Esophagus muscularis mucosa (tissue), 3 donors: Measurements from ENCODE around the gene STK17A.

ENCODE experiments used
- POLR2A ChIP-seq: fragments of 450-650 bp; IDR thresholded peaks from one replicate; pipeline ENCODE4 v1.6.1; 2017; ENCODE audit warnings: antibody characterized with exemption, moderate library complexity, mild to moderate bottlenecking, low read depth
- TF ChIP-seq, protein P1 (sequence below), 3 experiments: fragments of 200-600 bp in 2 of 3; fragments of 450-650 bp in 1 of 3; sonication (generic) in 2 of 3; IDR thresholded peaks; one replicate each; pipeline ENCODE4 v1.5.1; 2017 to 2019; ENCODE audit warnings: antibody characterized with exemption in 3 of 3, mild to moderate bottlenecking in 2 of 3, moderate library complexity in 1 of 3

DNA sequence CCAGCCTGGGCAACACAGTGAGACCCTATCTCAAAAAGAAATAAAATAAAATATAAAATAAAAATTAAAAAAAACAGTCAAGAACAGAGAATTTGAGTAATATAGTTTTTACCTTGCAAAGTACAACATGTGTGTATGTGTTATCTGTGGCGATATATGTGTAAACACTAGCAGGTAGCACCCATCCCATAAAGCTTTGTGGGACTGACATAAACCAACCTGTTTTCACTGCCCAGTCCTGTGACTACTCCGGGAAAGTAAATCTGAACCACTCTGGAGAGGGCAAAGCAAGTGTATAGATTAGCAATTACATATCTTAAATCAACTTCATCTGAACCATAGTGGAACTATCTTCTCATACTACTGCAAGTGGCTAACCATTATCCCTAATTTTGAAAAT lies 74.1 kb downstream of the STK17A start:
- TF ChIP-seq, protein P1, sequence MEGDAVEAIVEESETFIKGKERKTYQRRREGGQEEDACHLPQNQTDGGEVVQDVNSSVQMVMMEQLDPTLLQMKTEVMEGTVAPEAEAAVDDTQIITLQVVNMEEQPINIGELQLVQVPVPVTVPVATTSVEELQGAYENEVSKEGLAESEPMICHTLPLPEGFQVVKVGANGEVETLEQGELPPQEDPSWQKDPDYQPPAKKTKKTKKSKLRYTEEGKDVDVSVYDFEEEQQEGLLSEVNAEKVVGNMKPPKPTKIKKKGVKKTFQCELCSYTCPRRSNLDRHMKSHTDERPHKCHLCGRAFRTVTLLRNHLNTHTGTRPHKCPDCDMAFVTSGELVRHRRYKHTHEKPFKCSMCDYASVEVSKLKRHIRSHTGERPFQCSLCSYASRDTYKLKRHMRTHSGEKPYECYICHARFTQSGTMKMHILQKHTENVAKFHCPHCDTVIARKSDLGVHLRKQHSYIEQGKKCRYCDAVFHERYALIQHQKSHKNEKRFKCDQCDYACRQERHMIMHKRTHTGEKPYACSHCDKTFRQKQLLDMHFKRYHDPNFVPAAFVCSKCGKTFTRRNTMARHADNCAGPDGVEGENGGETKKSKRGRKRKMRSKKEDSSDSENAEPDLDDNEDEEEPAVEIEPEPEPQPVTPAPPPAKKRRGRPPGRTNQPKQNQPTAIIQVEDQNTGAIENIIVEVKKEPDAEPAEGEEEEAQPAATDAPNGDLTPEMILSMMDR (IDR thresholded peaks at IDR 0.05), result no peak
- TF ChIP-seq POLR2A, result no peak
